ENCODE data around the gene RNF152.

GRCh38 chr18:61908661-61909060 is 15.9 kb upstream of the RNF152 start:
- TF ChIP-seq CTCF (IDR thresholded peaks at IDR 0.05), result no peak
- no peak for TF ChIP-seq EP300 (IDR thresholded peaks at IDR 0.05)

Measured in stomach (tissue), 4 donors.